Lower leg skin (tissue), 3 donors: ENCODE results near the gene SSR1.

Source experiments
- POLR2A ChIP-seq, 2 donors: fragments of 450-650 bp; IDR thresholded peaks; one replicate each; pipeline ENCODE4 v1.6.1; 2016 to 2017; ENCODE audit warnings: antibody characterized with exemption in 2 of 2, mild to moderate bottlenecking in 1 of 2, moderate library complexity in 1 of 2
- TF ChIP-seq, protein P1 (sequence below), 3 donors: fragments of 450-650 bp; IDR thresholded peaks; one replicate each; pipeline ENCODE4 v1.5.1; 2016; ENCODE audit warnings: antibody characterized with exemption in 3 of 3, mild to moderate bottlenecking in 3 of 3, moderate library complexity in 2 of 3

DNA sequence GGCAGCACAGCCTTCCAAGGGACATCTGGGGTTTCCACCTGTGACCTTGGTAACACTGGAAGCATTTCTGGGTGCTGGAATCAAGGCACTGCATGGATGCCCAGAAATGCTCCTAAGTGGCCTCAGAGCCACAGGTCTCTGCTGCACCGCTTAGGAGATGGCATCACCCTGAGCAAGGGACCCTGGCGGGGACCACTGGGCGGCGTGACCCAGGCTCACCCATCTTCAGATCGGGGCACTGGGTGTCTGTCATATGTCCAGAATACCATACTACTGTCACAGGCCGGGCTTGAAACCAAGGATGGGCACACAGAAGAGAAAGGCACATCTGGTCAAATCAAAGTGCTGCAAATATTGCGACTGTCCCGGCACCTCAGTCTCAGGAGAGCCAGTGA, 45.9 kb downstream of the SSR1 start:
- TF ChIP-seq, protein P1, sequence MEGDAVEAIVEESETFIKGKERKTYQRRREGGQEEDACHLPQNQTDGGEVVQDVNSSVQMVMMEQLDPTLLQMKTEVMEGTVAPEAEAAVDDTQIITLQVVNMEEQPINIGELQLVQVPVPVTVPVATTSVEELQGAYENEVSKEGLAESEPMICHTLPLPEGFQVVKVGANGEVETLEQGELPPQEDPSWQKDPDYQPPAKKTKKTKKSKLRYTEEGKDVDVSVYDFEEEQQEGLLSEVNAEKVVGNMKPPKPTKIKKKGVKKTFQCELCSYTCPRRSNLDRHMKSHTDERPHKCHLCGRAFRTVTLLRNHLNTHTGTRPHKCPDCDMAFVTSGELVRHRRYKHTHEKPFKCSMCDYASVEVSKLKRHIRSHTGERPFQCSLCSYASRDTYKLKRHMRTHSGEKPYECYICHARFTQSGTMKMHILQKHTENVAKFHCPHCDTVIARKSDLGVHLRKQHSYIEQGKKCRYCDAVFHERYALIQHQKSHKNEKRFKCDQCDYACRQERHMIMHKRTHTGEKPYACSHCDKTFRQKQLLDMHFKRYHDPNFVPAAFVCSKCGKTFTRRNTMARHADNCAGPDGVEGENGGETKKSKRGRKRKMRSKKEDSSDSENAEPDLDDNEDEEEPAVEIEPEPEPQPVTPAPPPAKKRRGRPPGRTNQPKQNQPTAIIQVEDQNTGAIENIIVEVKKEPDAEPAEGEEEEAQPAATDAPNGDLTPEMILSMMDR (IDR thresholded peaks at IDR 0.05): no peak
- TF ChIP-seq POLR2A (IDR thresholded peaks at IDR 0.05): no peak
